ENCODE results near the gene TIGD6. TPM values are rescaled to one million over a fixed set of nuclear protein-coding genes. Genes with fewer than 3 reads are reported as not detected.

Gene TIGD6
- total RNA-seq, 1 donor from 2014 or later = 5.5 TPM

DNA sequence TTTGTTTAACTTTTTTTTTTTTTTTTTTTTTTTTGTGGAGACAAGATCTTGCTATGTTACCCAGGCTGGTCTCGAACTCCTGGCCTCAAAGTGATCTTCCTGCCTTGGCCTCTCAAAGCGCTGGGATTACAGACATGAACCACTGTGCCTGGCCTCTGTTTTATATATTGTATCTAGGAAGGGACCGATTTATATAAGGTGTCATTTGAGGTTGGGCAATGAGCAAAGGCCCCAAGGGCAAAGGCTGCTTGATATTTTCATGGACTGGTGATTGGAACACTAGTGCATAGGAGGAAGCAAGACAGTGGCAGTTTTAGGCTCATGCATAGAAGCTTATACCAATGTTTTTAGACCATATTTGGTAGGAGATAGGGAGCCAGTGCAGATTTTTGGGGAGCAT lies 36.7 kb downstream of the TIGD6 start:
- Mint-ChIP-seq H3K4me1 (ENCODE audit: low read depth, unreplicated experiment) (peaks cover 16% of the 10 kb centered on the region), H3K27me3 (ENCODE audit: low read depth, unreplicated experiment) (no peaks in the 10 kb centered on the region), H3K9me3 (ENCODE audit: unreplicated experiment) (no peaks in the 10 kb centered on the region), H3K27ac (ENCODE audit: unreplicated experiment) (no peak overlapping the region), H3K4me3 (ENCODE audit: unreplicated experiment) (no peak overlapping the region), H3K36me3 (ENCODE audit: low read depth, unreplicated experiment) (no peaks in the 10 kb centered on the region)
- Histone ChIP-seq H4K20me1 (ENCODE audit: insufficient read depth, low read length) (peaks cover 13% of the 10 kb centered on the region), H3K9me3 (ENCODE audit: insufficient read depth, low read depth, low read length) (no peaks in the 10 kb centered on the region), H3K27me3 (ENCODE audit: insufficient read depth, low read length) (no peaks in the 10 kb centered on the region), H2AFZ (ENCODE audit: low read depth, low read length) (no peak overlapping the region), H3K79me2 (ENCODE audit: insufficient read depth, low read length) (peaks cover 7% of the 10 kb centered on the region), H3K4me3 (ENCODE audit: insufficient read depth, low read depth, low read length) (no peak overlapping the region), H3K4me2 (ENCODE audit: low read length) (no peak overlapping the region), H3K27ac (ENCODE audit: low read depth, low read length) (no peak overlapping the region), H3K4me1 (ENCODE audit: insufficient read depth, low read length) (peaks cover 16% of the 10 kb centered on the region), H3K36me3 (ENCODE audit: insufficient read depth, low read length) (no peaks in the 10 kb centered on the region), H3K9ac (ENCODE audit: low read length) (no peak overlapping the region)
- no peak for FAIRE-seq
- no peak for DNase-seq (ENCODE audit: low read depth)
- no peak for TF ChIP-seq EZH2 (IDR thresholded peaks at IDR 0.05; ENCODE audit: insufficient read depth, low read length)
- no peak for TF ChIP-seq CTCF (IDR thresholded peaks at IDR 0.05; ENCODE audit: insufficient read depth, low read depth, low read length)

DNA sequence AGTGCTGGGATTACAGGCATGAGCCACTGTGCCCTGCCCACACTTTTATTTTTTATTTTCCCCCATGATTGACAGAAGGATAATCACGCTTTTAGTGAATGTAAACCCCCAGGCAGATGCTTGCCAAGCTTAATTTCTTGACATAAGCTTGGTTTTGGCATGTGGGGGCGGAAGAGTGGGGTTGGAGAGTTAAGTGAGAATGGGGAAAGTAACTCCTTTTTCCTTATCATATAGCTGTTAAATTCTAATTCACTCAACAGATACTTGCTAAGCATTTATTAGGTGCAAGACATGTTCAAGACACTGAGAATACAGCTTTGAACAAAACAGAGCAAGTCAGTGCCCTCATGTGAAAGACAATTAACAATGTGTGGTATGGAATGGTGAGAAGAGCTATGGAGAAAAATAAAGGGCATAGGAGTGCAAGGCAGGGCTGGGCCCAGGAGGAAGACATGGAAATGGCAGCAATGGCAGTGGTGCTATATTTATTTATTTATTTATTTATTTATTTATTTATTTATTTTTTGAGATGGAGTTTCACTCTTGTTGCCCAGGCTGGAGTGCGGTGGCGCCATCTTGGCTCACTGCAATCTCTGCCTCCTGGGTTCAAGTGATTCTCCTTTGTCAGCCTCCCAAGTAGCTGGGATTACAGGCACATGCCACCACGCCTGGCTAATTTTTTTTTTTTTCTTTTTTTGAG lies 37.7 kb downstream of the TIGD6 start:
- FAIRE-seq = no peak
- Histone ChIP-seq H3K36me3 (ENCODE audit: insufficient read depth, low read length) (no peaks in the 10 kb centered on the region), H3K9ac (ENCODE audit: low read length) (no peak overlapping the region), H3K27ac (ENCODE audit: low read depth, low read length) (no peak overlapping the region), H3K4me2 (ENCODE audit: low read length) (no peak overlapping the region), H3K4me1 (ENCODE audit: insufficient read depth, low read length) (peaks cover 16% of the 10 kb centered on the region), H2AFZ (ENCODE audit: low read depth, low read length) (no peak overlapping the region), H3K9me3 (ENCODE audit: insufficient read depth, low read depth, low read length) (no peaks in the 10 kb centered on the region), H3K4me3 (ENCODE audit: insufficient read depth, low read depth, low read length) (no peak overlapping the region), H3K79me2 (ENCODE audit: insufficient read depth, low read length) (peaks cover 7% of the 10 kb centered on the region), H4K20me1 (ENCODE audit: insufficient read depth, low read length) (peaks cover 13% of the 10 kb centered on the region), H3K27me3 (ENCODE audit: insufficient read depth, low read length) (no peaks in the 10 kb centered on the region)
- H3K36me3 Mint-ChIP-seq (ENCODE audit: low read depth, unreplicated experiment) = no peaks in the 10 kb centered on the region
- H3K4me1 Mint-ChIP-seq (ENCODE audit: low read depth, unreplicated experiment) = peaks cover 16% of the 10 kb centered on the region
- DNase-seq (ENCODE audit: low read depth) = no peak
- TF ChIP-seq EZH2 (IDR thresholded peaks at IDR 0.05; ENCODE audit: insufficient read depth, low read length) = no peak
- TF ChIP-seq CTCF (IDR thresholded peaks at IDR 0.05; ENCODE audit: insufficient read depth, low read depth, low read length) = no peak
- no peak overlapping the region for H3K4me3 Mint-ChIP-seq (ENCODE audit: unreplicated experiment)
- no peaks in the 10 kb centered on the region for H3K9me3 Mint-ChIP-seq (ENCODE audit: unreplicated experiment)
- no peaks in the 10 kb centered on the region for H3K27me3 Mint-ChIP-seq (ENCODE audit: low read depth, unreplicated experiment)
- H3K27ac Mint-ChIP-seq (ENCODE audit: unreplicated experiment) = no peak overlapping the region

- no peak overlapping the region for H3K4me3 ChIP-seq (ENCODE audit: insufficient read depth, low read depth, low read length)
- Mint-ChIP-seq H3K9me3 (ENCODE audit: unreplicated experiment) (no peaks in the 10 kb centered on the region), H3K27ac (ENCODE audit: unreplicated experiment) (no peak overlapping the region), H3K36me3 (ENCODE audit: low read depth, unreplicated experiment) (no peaks in the 10 kb centered on the region), H3K4me3 (ENCODE audit: unreplicated experiment) (peak overlapping the region; percentile 91), H3K4me1 (ENCODE audit: low read depth, unreplicated experiment) (peaks cover 16% of the 10 kb centered on the region), H3K27me3 (ENCODE audit: low read depth, unreplicated experiment) (no peaks in the 10 kb centered on the region)
- no peaks in the 10 kb centered on the region for H3K27me3 ChIP-seq (ENCODE audit: insufficient read depth, low read length)
- H2AFZ ChIP-seq (ENCODE audit: low read depth, low read length) = no peak overlapping the region
- H3K9ac ChIP-seq (ENCODE audit: low read length) = peak overlapping the region; percentile 84
- H3K4me1 ChIP-seq (ENCODE audit: insufficient read depth, low read length) = peaks cover 16% of the 10 kb centered on the region
- H3K79me2 ChIP-seq (ENCODE audit: insufficient read depth, low read length) = peaks cover 7% of the 10 kb centered on the region
- no peak overlapping the region for H3K27ac ChIP-seq (ENCODE audit: low read depth, low read length)
- H3K4me2 ChIP-seq (ENCODE audit: low read length) = peak overlapping the region; percentile 95
- no peaks in the 10 kb centered on the region for H3K9me3 ChIP-seq (ENCODE audit: insufficient read depth, low read depth, low read length)
- DNase-seq (ENCODE audit: low read depth) = peak; percentile 45
- H3K36me3 ChIP-seq (ENCODE audit: insufficient read depth, low read length) = no peaks in the 10 kb centered on the region
- FAIRE-seq = no peak
- TF ChIP-seq CTCF (IDR thresholded peaks at IDR 0.05; ENCODE audit: insufficient read depth, low read depth, low read length) = peak; percentile 74
- TF ChIP-seq EZH2 (IDR thresholded peaks at IDR 0.05; ENCODE audit: insufficient read depth, low read length) = no peak
- H4K20me1 ChIP-seq (ENCODE audit: insufficient read depth, low read length) = peaks cover 13% of the 10 kb centered on the region
Measured at GRCh38 chr5:149961957-149962409, 38.5 kb downstream of the TIGD6 start.

All from astrocyte (in vitro differentiated cells and primary cell).